HG02588 (cell line): ENCODE measurements around the gene SYT9.

ENCODE experiments used
- ATAC-seq: cut with Tn5 transposase; IDR thresholded peaks from one replicate; pipeline ENCODE4 v1.9.1; 2021; ENCODE audit warnings: mild to moderate bottlenecking, moderate library complexity; ENCODE audit not compliant: unreplicated experiment

The SYT9 gene

GRCh38 chr11:7272373-7272772 is 20.7 kb downstream of the SYT9 start:
- no peak for ATAC-seq

- ATAC-seq: no peak
Measured at GRCh38 chr11:7275133-7275532, 23.4 kb downstream of the SYT9 start.

- no peak for ATAC-seq
Measured at GRCh38 chr11:7278314-7278917, 26.7 kb downstream of the SYT9 start.

GRCh38 chr11:7279676-7280075 is 28.0 kb downstream of the SYT9 start:
- no peak for ATAC-seq

- ATAC-seq: no peak
Measured at GRCh38 chr11:7281079-7281478, 29.4 kb downstream of the SYT9 start.

- ATAC-seq: no peak
Measured at GRCh38 chr11:7281809-7282208, 30.1 kb downstream of the SYT9 start.

DNA sequence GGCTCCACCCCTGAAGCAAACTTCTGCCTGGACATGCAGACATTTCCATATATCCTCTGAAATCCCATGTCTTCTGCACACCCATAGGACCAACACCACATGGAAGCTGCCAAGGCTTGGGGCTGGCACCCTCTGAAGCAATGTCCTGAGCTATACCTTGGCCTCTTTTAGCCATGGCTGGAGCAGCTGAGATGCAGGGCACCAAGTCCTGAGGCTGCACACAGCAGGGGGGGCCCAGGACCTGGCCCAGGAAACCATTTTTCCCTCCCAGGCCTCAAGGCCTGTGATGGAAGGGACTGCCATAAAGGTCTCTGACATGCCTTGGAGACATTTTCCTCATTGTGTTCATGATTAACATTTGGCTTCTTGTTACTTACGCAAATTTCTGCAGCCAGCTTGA is 34.5 kb downstream of the SYT9 start:
- ATAC-seq: no peak

DNA sequence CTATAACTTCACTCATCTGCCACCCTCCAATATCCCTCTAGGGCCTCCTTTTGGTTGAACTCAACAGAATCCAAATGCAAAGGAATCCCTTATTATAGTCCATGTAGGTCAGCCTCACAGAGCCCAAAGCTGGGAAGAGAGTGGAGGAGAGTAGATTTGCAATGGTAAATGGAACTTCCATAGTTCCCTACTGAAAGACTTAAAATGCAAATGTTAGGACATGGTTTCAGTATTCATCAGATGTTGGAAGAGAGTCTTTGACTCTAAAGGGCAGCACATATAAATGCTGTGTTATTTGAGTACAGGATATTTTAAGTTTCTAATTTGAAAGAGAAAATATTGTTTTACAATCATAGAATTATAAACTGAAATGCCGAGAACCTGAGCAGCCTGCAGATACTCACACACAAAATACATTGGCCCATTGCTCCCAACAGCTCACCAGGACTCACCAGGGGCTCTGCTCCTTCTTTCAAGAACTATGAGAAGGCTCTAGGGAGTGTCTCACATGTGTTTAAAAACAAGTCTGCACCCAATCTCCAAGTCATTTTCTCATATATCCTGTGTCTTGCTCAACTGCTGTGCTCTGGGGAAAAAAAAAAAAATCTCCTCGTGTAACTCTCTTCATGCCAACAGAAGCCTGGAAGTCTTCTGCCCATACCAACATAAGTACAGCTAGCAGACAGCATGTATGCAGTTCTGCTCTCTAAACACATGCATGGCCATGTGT is 39.6 kb downstream of the SYT9 start:
- ATAC-seq: no peak

DNA sequence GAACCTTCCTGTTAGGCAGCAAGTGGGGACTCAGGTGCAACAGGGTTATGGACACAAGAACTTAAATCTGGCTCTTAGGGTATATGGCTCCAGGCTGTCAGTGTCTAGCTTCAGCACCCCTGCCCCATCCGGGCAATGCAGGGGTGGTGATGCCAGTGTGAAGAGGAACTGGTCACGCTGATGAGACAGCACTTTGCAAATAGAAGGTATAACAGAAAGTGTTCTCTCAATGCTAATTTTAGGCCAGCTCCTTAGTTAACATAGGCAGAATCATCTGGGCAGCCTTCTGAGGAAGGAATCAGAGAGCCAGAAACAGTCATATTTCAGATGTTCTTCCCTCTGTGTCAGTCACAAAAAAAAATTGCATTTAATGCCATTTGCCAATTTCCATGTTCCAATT is 41.2 kb downstream of the SYT9 start:
- ATAC-seq: no peak

DNA sequence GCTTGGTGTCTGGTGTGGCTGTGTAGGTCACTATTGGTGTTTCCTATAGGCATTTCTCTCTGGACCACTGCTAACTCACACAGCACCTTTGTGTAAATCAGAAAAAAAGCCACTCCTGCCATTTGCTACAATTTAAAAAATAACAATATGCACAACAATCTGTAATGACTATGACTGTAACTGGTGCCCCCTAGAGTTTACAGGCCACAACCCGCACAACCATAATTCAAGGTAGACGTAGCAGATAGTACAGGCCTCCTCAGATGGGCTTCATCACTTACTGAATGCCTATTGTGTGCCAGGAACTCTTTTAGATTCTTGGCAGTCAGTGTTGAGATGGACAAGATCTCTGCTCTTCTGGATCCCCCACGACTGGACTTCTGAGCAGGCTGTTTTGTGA is 47.7 kb downstream of the SYT9 start:
- no peak for ATAC-seq

GRCh38 chr11:7300281-7300680 is 48.6 kb downstream of the SYT9 start:
- no peak for ATAC-seq

- ATAC-seq: no peak
Measured at GRCh38 chr11:7303146-7303545, 51.4 kb downstream of the SYT9 start.

DNA sequence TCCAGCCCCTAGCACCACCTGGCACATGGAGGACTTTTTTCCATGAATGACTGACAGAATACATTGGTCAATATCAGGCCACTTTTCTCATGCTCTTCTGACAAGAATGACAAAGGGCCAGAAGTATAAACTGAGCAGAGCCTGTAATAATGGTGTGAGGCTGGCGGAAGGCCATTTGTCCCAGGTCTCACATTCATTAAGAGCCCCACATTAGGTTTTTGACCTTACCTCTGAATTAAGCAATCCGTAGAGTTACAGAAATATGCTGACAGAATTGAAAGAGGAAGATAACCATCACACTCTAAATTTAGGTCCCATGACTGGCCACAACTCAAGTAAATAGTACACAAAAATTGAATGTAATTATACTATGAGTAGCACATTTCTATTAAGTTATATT is 55.2 kb downstream of the SYT9 start:
- ATAC-seq: no peak

- ATAC-seq: no peak
Measured at GRCh38 chr11:7307836-7308235, 56.1 kb downstream of the SYT9 start.

GRCh38 chr11:7311903-7312302 is 60.2 kb downstream of the SYT9 start:
- no peak for ATAC-seq

GRCh38 chr11:7314811-7315604 is 63.3 kb downstream of the SYT9 start:
- ATAC-seq: no peak

DNA sequence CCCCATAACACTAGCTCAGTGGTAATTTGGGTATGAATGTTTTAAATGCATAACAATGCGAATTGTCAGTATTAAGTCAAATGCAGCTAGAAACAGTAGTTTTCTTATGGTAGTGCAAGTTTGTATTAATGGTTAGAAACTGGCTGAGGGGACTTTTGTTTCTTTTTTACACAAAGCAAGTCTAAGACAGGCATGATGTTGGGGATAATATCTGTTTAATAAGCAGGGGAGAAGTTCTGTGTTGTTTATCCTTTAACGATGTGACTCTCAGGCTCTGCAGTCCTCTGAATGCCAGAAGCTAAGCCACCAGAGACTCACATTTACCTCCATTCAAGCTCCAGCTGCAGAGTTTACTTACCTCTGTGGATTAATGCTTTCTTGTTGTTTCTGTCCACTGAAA is 67.8 kb downstream of the SYT9 start:
- ATAC-seq: no peak

DNA sequence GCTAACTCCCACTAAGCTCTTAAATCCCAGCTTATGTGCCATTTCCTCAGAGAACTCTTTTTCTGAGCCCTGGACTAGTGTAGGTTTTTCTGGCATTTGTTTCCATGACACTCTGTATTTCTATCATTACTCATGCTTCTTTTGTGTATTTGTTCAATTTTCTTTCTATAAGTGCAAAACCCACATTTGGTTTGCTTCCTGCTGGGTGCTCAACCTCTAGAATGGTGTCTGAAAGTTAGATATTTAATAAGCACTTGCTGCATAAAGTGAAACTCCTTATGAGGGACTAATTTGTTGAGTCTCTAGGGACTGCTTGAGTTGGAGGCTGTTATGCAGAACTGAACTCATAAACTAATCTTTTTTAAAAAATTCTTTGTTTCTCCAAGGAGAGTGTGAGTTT is 68.6 kb downstream of the SYT9 start:
- ATAC-seq: no peak

- ATAC-seq: no peak
Measured at GRCh38 chr11:7321473-7322450, 70.1 kb downstream of the SYT9 start.

- ATAC-seq: no peak
Measured at GRCh38 chr11:7332451-7332850, 80.7 kb downstream of the SYT9 start.

GRCh38 chr11:7332962-7333361 is 81.3 kb downstream of the SYT9 start:
- no peak for ATAC-seq
